ENCODE results near the gene MLKL.

- no peak for TF ChIP-seq FOSL2 (CRISPR knock-in tag; IDR thresholded peaks at IDR 0.05)
- TF ChIP-seq TARDBP (CRISPR knock-in tag; IDR thresholded peaks at IDR 0.05): no peak
- no peak for TF ChIP-seq CTCF (CRISPR knock-in tag; IDR thresholded peaks at IDR 0.05)
- TF ChIP-seq ZFP41 (CRISPR knock-in tag; IDR thresholded peaks at IDR 0.05; ENCODE audit: borderline replicate concordance): no peak
- TF ChIP-seq ZHX1 (CRISPR knock-in tag; IDR thresholded peaks at IDR 0.05; ENCODE audit: low read depth): no peak
- TF ChIP-seq POLR2A (IDR thresholded peaks at IDR 0.05; ENCODE audit: insufficient read depth in 1 of 2, low read depth in 2 of 2, low read length in 2 of 2): no peak
- TF ChIP-seq KDM1A (CRISPR knock-in tag; IDR thresholded peaks at IDR 0.05): no peak
These were observed 43.9 kb upstream of the MLKL start for GRCh38 chr16:74744566-74744965.

Measured in HepG2 (cell line).